Pancreas (tissue), 10 donors: ENCODE results near the gene HIP1R. TPM values are rescaled to one million over a fixed set of nuclear protein-coding genes. Genes with fewer than 3 reads are reported as not detected.

Experiments used
- ATAC-seq, 4 donors: fragments of 200-7000 bp; cut with Tn5 transposase; one replicate each; pipeline versions ENCODE4 v1.8.0 to v1.9.1; 2020; ENCODE audit warnings: mild to moderate bottlenecking in 4 of 4, moderate library complexity in 4 of 4
- DNase-seq, 6 donors: peaks; one replicate each; pipeline ENCODE4 v3.0.0-alpha.2; 2020
- FAIRE-seq: peaks from 2 replicates; lab custom pipeline; 2012; peaks lifted over from hg19 to GRCh38; lab: Jason Lieb, UNC
- H3K27ac ChIP-seq, 4 donors: fragments of 200-600 bp; sonication (generic); 1 replicate in 3 of 4; 2 replicates in 1 of 4; pipeline versions ENCODE4 v1.5.0 to v1.8.0; 2020
- H3K27me3 ChIP-seq, 4 donors: fragments of 200-600 bp; one replicate each; pipeline ENCODE4 v1.8.0; 2021
- H3K36me3 ChIP-seq, 3 donors: fragments of 200-600 bp; sonication (generic) in 1 of 3; one replicate each; pipeline versions ENCODE4 v1.5.0 to v1.8.0; 2020 to 2021
- H3K4me1 ChIP-seq, 3 donors: fragments of 200-600 bp; one replicate each; pipeline ENCODE4 v1.8.0; 2021
- H3K4me3 ChIP-seq, 4 donors: fragments of 200-600 bp; sonication (generic) in 2 of 4; one replicate each; pipeline versions ENCODE4 v1.5.0 to v1.8.0; 2020 to 2021
- H3K9me3 ChIP-seq, 4 donors: fragments of 200-600 bp; one replicate each; pipeline ENCODE4 v1.8.0; 2021
- WGBS, 2 donors: extraction: QIAGEN DNeasy Blood & Tissue Kit; methylation state at CpG; one replicate each; pipeline ENCODE4 v1.1.7; 2013; 5-methylcytosine and 5-hydroxymethylcytosine counted together
- intact Hi-C, 3 donors: fragments of 100-400 bp; cut with DNase I; formaldehyde crosslinking; loops; one replicate each; pipeline versions ENCODE4 v1.11.1 to v1.14.2; 2022
- polyA plus RNA-seq, 2 donors: library from polyadenylated mRNA; stranded (reverse); fragments of 200-250 nt; gene quantifications; one replicate each; pipeline ENCODE4 v1.2.3, GENCODE V29; 2013
- total RNA-seq, 6 donors: library from RNA; stranded (reverse); fragmentation: NEBNext Ultra II Directional in 4 of 6; extraction: Animal tissue kit (Norgen Biotek cat#: 25700) in 4 of 6; gene quantifications; one replicate each; pipeline versions ENCODE4 v1.2.1 to v1.2.4, GENCODE V29; 2021 to 2023
- TF ChIP-seq, protein P1 (sequence below), 4 donors: fragments of 200-600 bp; sonication (generic) in 3 of 4; IDR thresholded peaks; one replicate each; pipeline versions ENCODE4 v1.5.0 to v1.8.0; 2021; ENCODE audit warnings: antibody characterized with exemption in 4 of 4
- donor health status: healthy with polysubstance abuse.
- donor health status: DM: no; HTN: no; CAD: no; lungs with moderate emphysema.
- donor health status: DM: no; HTN: no; CAD: no.
- donor health status: control.
- donor health status: control.
- donor health status: Bipolar disorder and iron deficiency.
- donor health status: DM: yes; HTN: yes; CAD: no.
- donor health status: DM: no; HTN: no; CAD: no.
- donor health status: DM: no; HTN: no; CAD: no.
- donor health status: DM: yes; HTN: yes; CAD: no.

HIP1R gene
- total and polyA plus RNA-seq, 8 donors, result 41.0 to 206 (median 50.8) TPM

DNA sequence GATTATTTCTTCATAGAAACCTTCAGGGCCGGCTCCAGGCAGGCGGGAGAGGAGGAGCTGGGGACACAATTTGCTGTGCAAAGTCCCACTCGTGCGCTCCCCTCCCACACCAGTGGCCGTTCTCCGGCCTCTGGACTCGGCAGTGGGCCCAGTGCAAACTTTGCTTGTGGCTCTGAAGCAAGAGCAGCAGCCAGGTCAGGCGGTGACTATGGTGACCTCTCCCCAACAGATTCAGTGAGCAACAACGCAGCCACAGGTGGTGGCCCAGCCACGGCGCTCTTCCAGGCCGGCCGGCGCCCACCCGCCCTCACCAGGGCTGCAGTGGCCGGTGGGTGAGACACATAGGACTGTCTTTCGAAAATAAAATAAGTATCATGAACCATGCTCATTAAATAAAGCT, 31.1 kb downstream of the HIP1R start:
- Histone ChIP-seq H3K27ac (peak overlapping the region; percentile 6 to 79 (median 18)), H3K4me1 (peaks cover 49 to 66% (median 56%) of the 10 kb centered on the region in 3 donors), H3K9me3 (no peaks in the 10 kb centered on the region), H3K36me3 (peaks cover 0 to 15% (median 0%) of the 10 kb centered on the region in 3 donors), H3K4me3 (no peak overlapping the region), H3K27me3 (no peaks in the 10 kb centered on the region)
- ATAC-seq, result peak in 2 of 4 donors; percentile 1
- FAIRE-seq, result no peak
- TF ChIP-seq, protein P1, sequence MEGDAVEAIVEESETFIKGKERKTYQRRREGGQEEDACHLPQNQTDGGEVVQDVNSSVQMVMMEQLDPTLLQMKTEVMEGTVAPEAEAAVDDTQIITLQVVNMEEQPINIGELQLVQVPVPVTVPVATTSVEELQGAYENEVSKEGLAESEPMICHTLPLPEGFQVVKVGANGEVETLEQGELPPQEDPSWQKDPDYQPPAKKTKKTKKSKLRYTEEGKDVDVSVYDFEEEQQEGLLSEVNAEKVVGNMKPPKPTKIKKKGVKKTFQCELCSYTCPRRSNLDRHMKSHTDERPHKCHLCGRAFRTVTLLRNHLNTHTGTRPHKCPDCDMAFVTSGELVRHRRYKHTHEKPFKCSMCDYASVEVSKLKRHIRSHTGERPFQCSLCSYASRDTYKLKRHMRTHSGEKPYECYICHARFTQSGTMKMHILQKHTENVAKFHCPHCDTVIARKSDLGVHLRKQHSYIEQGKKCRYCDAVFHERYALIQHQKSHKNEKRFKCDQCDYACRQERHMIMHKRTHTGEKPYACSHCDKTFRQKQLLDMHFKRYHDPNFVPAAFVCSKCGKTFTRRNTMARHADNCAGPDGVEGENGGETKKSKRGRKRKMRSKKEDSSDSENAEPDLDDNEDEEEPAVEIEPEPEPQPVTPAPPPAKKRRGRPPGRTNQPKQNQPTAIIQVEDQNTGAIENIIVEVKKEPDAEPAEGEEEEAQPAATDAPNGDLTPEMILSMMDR (IDR thresholded peaks at IDR 0.05), result no peak
- intact Hi-C loops, result loop anchor here in 1 of 3 donors (10.0 kb wide), 1 partner anchor 368 kb away; the partner anchor contains the start of genes MPHOSPH9 and MTRFR
- 55 to 70% methylated on average over 17 of the region's 17 CpGs for WGBS, 2 donors
- peak in 4 of 6 donors; percentile 60 to 79 (median 70) for DNase-seq

DNA sequence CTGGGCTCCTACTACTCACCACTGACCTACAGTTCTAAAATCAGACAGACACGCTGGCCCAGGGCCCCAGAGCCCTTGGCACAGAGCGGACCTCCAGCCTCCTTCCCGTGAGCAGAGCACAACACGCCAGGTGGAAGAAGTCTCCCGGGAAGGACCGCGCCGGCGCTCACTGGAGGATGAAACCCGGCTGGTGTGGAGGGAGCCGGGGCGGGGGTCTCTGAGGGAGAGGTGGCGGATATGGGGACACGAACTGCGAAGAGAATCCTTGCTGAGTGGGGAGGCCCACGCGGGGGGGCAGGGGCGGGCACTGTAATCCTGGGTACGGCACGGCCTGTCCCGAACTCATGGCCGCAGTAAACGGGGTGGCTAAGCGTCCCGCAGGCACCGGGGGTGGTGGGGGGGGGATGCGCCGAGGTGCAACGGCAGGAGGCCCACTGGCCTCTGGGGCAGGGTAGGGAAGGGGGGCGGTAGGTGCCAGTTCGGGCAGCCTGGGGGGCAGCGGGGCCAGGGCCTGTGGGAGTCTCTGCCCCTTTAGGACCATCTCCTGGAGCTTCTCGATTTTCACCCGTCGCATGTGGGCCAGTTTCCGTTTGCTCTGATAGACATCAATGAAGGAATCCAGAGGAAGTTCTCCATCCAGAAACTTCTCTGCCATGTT, 31.8 kb downstream of the HIP1R start:
- Histone ChIP-seq H3K27me3 (no peaks in the 10 kb centered on the region), H3K4me3 (no peak overlapping the region), H3K36me3 (peaks cover 0 to 15% (median 0%) of the 10 kb centered on the region in 3 donors), H3K9me3 (no peaks in the 10 kb centered on the region), H3K27ac (peak overlapping the region; percentile 63 to 85 (median 76)), H3K4me1 (peaks cover 52 to 73% (median 63%) of the 10 kb centered on the region in 3 donors)
- TF ChIP-seq, protein P1 (IDR thresholded peaks at IDR 0.05), result no peak
- intact Hi-C loops, result loop anchor here in 1 of 3 donors (10.0 kb wide), 1 partner anchor 368 kb away; the partner anchor contains the start of genes MPHOSPH9 and MTRFR
- 71 to 76% methylated on average over 27 to 36 of the region's 36 CpGs for WGBS, 2 donors
- ATAC-seq, result no peak
- no peak for FAIRE-seq
- DNase-seq, result peak in 5 of 6 donors; percentile 29 to 82 (median 59)

DNA sequence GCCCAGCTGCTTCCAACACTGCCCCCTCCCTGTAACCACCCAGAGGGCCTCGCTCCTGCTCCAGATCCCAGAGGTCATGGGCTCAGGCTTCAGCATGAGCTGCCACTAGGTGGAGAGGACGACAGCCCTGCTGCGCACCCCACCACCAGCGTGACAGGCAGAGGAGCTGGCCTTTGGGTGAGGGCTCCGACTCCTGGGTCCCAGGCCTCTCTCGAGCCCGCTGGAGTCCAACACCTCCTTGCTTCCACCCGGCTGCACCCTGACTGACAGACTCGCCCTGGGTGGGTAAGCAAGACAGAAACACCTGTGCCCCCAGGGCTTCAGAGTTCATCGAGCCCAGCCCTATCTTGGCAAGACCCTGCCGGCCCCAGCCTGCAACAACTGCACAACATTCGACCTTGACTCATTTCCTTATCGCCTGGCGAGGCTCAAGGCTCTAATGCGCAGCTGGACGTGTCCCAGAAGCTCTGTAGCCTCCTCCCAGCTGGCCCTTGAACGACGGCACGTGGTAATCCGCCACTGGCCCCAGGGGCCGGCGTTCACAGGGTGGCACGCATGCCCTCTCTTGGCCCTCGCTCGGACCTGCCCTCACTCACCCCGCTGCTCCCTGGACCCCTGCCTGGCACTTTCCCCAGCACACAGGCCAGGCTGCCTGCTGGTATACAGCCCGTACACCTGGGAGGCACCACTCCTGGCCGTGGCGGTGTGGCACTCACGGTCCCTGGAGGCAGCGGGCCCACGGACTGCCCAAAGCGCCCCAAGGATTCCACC, 32.6 kb downstream of the HIP1R start:
- no peaks in the 10 kb centered on the region for H3K27me3 ChIP-seq
- H3K36me3 ChIP-seq, result peaks cover 0 to 15% (median 0%) of the 10 kb centered on the region in 3 donors
- DNase-seq (peak; percentile 81 to 96 (median 92)), FAIRE-seq (no peak), ATAC-seq (peak; percentile 65 to 80 (median 73))
- TF ChIP-seq, protein P1 (IDR thresholded peaks at IDR 0.05), result peak in 2 of 4 donors; percentile 17 to 26
- H3K4me3 ChIP-seq, result no peak overlapping the region
- H3K9me3 ChIP-seq, result no peaks in the 10 kb centered on the region
- H3K27ac ChIP-seq, result peak overlapping the region; percentile 63 to 85 (median 76)
- 13 to 17% methylated on average over 33 of the region's 33 CpGs for WGBS, 2 donors
- peaks cover 51 to 81% (median 69%) of the 10 kb centered on the region in 3 donors for H3K4me1 ChIP-seq
- intact Hi-C loops, result loop anchor here in 1 of 3 donors (10.0 kb wide), 1 partner anchor 367 kb away; the partner anchor contains the start of genes MPHOSPH9 and MTRFR

DNA sequence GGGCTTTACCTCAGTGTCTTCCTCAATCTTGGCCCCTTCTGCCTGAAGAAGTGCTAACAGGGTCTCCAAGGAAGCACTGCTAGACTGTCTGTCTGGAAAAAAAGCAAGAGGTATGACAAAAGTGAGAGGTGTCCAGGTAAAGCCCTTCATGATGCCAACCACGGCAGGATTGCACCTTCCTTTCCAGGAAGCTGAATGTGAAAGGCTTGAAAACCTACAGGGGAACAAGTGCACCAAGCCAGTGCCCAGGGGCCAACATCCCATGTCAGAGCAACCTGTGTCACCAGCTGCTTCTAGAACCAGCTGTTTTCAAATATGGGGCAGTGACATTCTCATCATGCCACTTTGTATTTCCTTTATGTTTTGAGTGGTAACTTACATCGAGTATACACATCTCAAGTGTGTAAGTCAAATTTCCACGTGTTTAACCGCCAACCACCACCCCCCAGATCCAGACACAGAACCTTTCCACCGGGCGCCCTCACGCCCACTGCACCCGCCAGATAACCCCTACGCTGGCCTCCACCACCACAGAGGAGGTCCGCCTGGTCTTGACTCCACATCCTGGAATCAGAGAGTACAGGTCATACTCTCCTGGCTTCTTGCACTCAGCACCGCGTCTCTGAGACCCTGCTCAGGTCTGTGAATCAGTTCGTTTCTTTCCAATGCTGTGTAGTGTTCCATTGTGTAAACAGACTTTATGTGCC, 33.4 kb downstream of the HIP1R start:
- Histone ChIP-seq H3K9me3 (no peaks in the 10 kb centered on the region), H3K36me3 (peaks cover 0 to 15% (median 0%) of the 10 kb centered on the region in 3 donors), H3K4me1 (peaks cover 47 to 81% (median 68%) of the 10 kb centered on the region in 3 donors), H3K27ac (peak overlapping the region; percentile 63 to 85 (median 76)), H3K27me3 (no peaks in the 10 kb centered on the region), H3K4me3 (no peak overlapping the region)
- ATAC-seq (no peak), DNase-seq (peak in 4 of 6 donors; percentile 21 to 41 (median 32)), FAIRE-seq (no peak)
- TF ChIP-seq, protein P1 (IDR thresholded peaks at IDR 0.05), result no peak
- 85% methylated on average over 13 of the region's 13 CpGs for WGBS, 2 donors
- intact Hi-C loops, result loop anchor here in 1 of 3 donors (10.0 kb wide), 1 partner anchor 366 kb away; the partner anchor contains the start of genes MPHOSPH9 and MTRFR
